ENCODE data around the gene GRIA1. TPM values are rescaled to one million over a fixed set of nuclear protein-coding genes. Genes with fewer than 3 reads are reported as not detected.

GRIA1 gene
- total and polyA plus RNA-seq, 2 of the 13 experiments (the other 11 are each of a cell fraction or from before 2014, with no cell fraction given): not detected

DNA sequence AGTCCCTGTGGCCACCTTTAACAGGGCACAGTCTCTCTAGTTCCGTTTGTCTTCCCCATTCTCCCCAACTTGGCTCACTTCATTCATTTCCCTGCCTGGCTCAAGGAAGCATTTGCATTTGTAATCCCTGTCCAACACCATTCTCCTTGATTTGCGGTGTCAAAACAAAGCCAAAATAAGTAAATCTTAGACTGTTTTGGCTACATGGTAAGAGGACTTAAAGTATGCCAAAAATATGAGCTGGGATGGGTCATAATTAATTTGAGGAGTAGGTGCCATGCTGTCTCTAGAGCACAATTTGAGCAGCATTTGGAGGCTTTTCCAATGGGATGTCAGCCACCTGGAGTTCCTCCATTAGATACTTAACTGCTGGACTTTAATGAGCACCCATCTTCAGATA is 3.7 kb upstream of the GRIA1 start (continued):
- TF ChIP-seq NR2F1 (CRISPR knock-in tag; IDR thresholded peaks at IDR 0.05) (no peak), ZNF496 (CRISPR knock-in tag; IDR thresholded peaks at IDR 0.05; ENCODE audit: insufficient replicate concordance) (no peak), ZNF430 (CRISPR knock-in tag; IDR thresholded peaks at IDR 0.05) (no peak), PBX2 (CRISPR knock-in tag; IDR thresholded peaks at IDR 0.05) (no peak), JUNB (CRISPR knock-in tag; IDR thresholded peaks at IDR 0.05; ENCODE audit: borderline replicate concordance) (no peak)

- no peak overlapping the region for H2AFZ ChIP-seq (ENCODE audit: low read length)
- no peak overlapping the region for H3K9ac ChIP-seq (ENCODE audit: insufficient read depth, low read depth, low read length)
- no peak for FAIRE-seq
- POLR2A ChIA-PET: no interaction called here
- no peaks in the 10 kb centered on the region for H4K20me1 ChIP-seq (ENCODE audit: insufficient read depth, low read length)
- no peak for DNase-seq (ENCODE audit: low spot score)
- TF ChIP-seq PRPF4 (IDR thresholded peaks at IDR 0.05; ENCODE audit: low read depth, low read length, poor library complexity, severe bottlenecking) (no peak), IRF1 (CRISPR knock-in tag; IDR thresholded peaks at IDR 0.05; ENCODE audit: low read depth) (no peak), AKAP8 (CRISPR knock-in tag; IDR thresholded peaks at IDR 0.05) (no peak), MBNL3 (CRISPR knock-in tag; conservative IDR thresholded peaks at IDR 0.05) (no peak), ZNF557 (CRISPR knock-in tag; IDR thresholded peaks at IDR 0.05) (no peak), ZNF337 (CRISPR knock-in tag; IDR thresholded peaks at IDR 0.05; ENCODE audit: borderline replicate concordance, low read depth) (no peak), ZFX (CRISPR knock-in tag; IDR thresholded peaks at IDR 0.05; ENCODE audit: low read depth) (no peak), NPAS2 (CRISPR knock-in tag; IDR thresholded peaks at IDR 0.05; ENCODE audit: borderline replicate concordance) (no peak), SALL2 (CRISPR knock-in tag; IDR thresholded peaks at IDR 0.05) (no peak), ZNF280D (CRISPR knock-in tag; IDR thresholded peaks at IDR 0.05) (no peak), CEBPB (IDR thresholded peaks at IDR 0.05; ENCODE audit: borderline replicate concordance, low read depth, low read length) (no peak)
- TF ChIP-seq, protein P1, sequence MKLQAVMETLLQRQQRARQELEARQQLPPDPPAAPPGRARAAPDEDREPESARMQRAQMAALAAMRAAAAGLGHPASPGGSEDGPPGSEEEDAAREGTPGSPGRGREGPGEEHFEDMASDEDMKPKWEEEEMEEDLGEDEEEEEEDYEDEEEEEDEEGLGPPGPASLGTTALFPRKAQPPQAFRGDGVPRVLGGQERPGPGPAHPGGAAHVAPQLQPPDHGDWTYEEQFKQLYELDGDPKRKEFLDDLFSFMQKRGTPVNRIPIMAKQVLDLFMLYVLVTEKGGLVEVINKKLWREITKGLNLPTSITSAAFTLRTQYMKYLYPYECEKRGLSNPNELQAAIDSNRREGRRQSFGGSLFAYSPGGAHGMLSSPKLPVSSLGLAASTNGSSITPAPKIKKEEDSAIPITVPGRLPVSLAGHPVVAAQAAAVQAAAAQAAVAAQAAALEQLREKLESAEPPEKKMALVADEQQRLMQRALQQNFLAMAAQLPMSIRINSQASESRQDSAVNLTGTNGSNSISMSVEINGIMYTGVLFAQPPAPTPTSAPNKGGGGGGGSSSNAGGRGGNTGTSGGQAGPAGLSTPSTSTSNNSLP (IDR thresholded peaks at IDR 0.05; ENCODE audit: low read depth, low read length): no peak
- H3K4me1 ChIP-seq (ENCODE audit: insufficient read depth, low read length): no peaks in the 10 kb centered on the region
- no peak overlapping the region for H3K4me2 ChIP-seq (ENCODE audit: low read depth, low read length)
- ATAC-seq: no peak
- H3K36me3 ChIP-seq (replicated peaks in 1 of 2; ENCODE audit: control insufficient read depth in 1 of 2, insufficient read depth in 2 of 2, low read length in 2 of 2): no peaks in the 10 kb centered on the region
- CTCF ChIA-PET (ENCODE audit: low intra/inter-chr PET ratio, low total read pairs): no interaction called here
- no peak overlapping the region for H3K27ac ChIP-seq (ENCODE audit: extremely low read length, insufficient read depth, low read length)
- in situ Hi-C loops (cut with HindIII; ENCODE audit: extremely low pct_ligation_motif_present, low pct_unique_long_range_greater_than_20kb): no loop called here
- no peaks in the 10 kb centered on the region for H3K79me2 ChIP-seq (ENCODE audit: insufficient read depth, low read length)
- H3K27me3 ChIP-seq (ENCODE audit: control insufficient read depth in 1 of 2, insufficient read depth in 2 of 2, low read length in 2 of 2): peaks cover 0 to 20% of the 10 kb centered on the region in 2 experiments; a peak in 4 of 5 replicates
- WGBS (ENCODE audit: low lambda C conversion rate): 0% methylated on average over 3 of the region's 3 CpGs
- no peaks in the 10 kb centered on the region for H3K9me3 ChIP-seq (ENCODE audit: low read length)
- intact Hi-C loops (cut with micrococcal nuclease; ENCODE audit: unreplicated experiment): no loop called here
- BruUV-seq (replicated peaks): no TSS peak
- no peak overlapping the region for H3K4me3 ChIP-seq (replicated peaks in 1 of 3; ENCODE audit: insufficient read depth in 1 of 3, low read depth in 2 of 3, low read length in 3 of 3)
These were observed 859 bp upstream of the GRIA1 start for GRCh38 chr5:153489611-153490010.
